HepG2 (cell line): ENCODE results near the gene KHNYN. TPM values are rescaled to one million over a fixed set of nuclear protein-coding genes. Genes with fewer than 3 reads are reported as not detected.

Experiments used
- ASH2L ChIP-seq: fragments of 300-600, 200-600 bp; sonication (generic); IDR thresholded peaks from 2 replicates; pipeline ENCODE4 v1.7.0; 2017; ENCODE audit warnings: low read depth, mild to moderate bottlenecking, moderate library complexity, mixed read lengths, low read length; ENCODE audit not compliant: insufficient read length
- CEBPG ChIP-seq: IDR thresholded peaks from 2 replicates; pipeline ENCODE4 v1.6.1; 2016
- EED ChIP-seq: sonication (generic); formaldehyde crosslinking; IDR thresholded peaks from 2 replicates; pipeline ENCODE4 v1.5.0; 2020; ENCODE audit warnings: mild to moderate bottlenecking, missing genetic modification reagents
- EP300 ChIP-seq, 3 experiments: sonication (generic) in 1 of 3; formaldehyde crosslinking in 1 of 3; IDR thresholded peaks; 2 replicates each; pipeline versions ENCODE4 v1.5.1 to v1.6.1; 2011 to 2020; ENCODE audit warnings: low read depth in 2 of 3, low read length in 2 of 3, borderline replicate concordance in 1 of 3, improper control_type of control experiment in 1 of 3, mild to moderate bottlenecking in 1 of 3, missing genetic modification reagents in 1 of 3, moderate library complexity in 1 of 3
- KAT8 ChIP-seq: IDR thresholded peaks from 2 replicates; pipeline ENCODE4 v1.6.1; 2016; ENCODE audit warnings: missing genetic modification reagents, missing compliant biosample characterization
- MAZ ChIP-seq, 2 experiments: sonication (generic) in 1 of 2; formaldehyde crosslinking in 1 of 2; IDR thresholded peaks; 2 replicates each; pipeline versions ENCODE4 v1.5.0 to v1.6.1; 2012 to 2020; ENCODE audit warnings: low read depth in 2 of 2, mild to moderate bottlenecking in 2 of 2, borderline replicate concordance in 1 of 2, improper control_type of control experiment in 1 of 2, low read length in 1 of 2, missing genetic modification reagents in 1 of 2, moderate library complexity in 1 of 2
- NFE2 ChIP-seq: sonication (generic); formaldehyde crosslinking; IDR thresholded peaks from 2 replicates; pipeline ENCODE4 v1.4.0; 2020; ENCODE audit warnings: missing genetic modification reagents
- NR0B2 ChIP-seq: sonication (generic); formaldehyde crosslinking; IDR thresholded peaks from 2 replicates; pipeline ENCODE4 v1.4.0; 2020; ENCODE audit warnings: mild to moderate bottlenecking, missing genetic modification reagents
- NR2F6 ChIP-seq, 2 experiments: IDR thresholded peaks; 2 replicates each; pipeline ENCODE4 v1.6.1; 2016; ENCODE audit warnings: antibody characterized with exemption in 1 of 2, mild to moderate bottlenecking in 1 of 2
- POLR2AphosphoS5 ChIP-seq: IDR thresholded peaks from 2 replicates; pipeline ENCODE4 v1.6.1; 2012; ENCODE audit warnings: low read depth, low read length
- RNF219 ChIP-seq: sonication (generic); formaldehyde crosslinking; IDR thresholded peaks from 2 replicates; pipeline ENCODE4 v1.5.0; 2020; ENCODE audit warnings: mild to moderate bottlenecking, missing genetic modification reagents
- TP53 ChIP-seq: sonication (generic); formaldehyde crosslinking; conservative IDR thresholded peaks from 2 replicates; pipeline ENCODE4 v1.4.0; 2020; ENCODE audit warnings: missing genetic modification reagents
- ZNF276 ChIP-seq: sonication (generic); formaldehyde crosslinking; IDR thresholded peaks from 2 replicates; pipeline ENCODE4 v1.4.0; 2020; ENCODE audit warnings: mild to moderate bottlenecking, low read depth, missing genetic modification reagents
- ZNF281 ChIP-seq: sonication (generic); formaldehyde crosslinking; IDR thresholded peaks from 2 replicates; pipeline ENCODE4 v1.4.0; 2020; ENCODE audit warnings: missing genetic modification reagents, borderline replicate concordance
- ZNF354B ChIP-seq: sonication (generic); formaldehyde crosslinking; IDR thresholded peaks from 2 replicates; pipeline ENCODE4 v1.8.0; 2022; ENCODE audit warnings: mild to moderate bottlenecking, missing genetic modification reagents
- ZNF367 ChIP-seq: sonication (generic); formaldehyde crosslinking; IDR thresholded peaks from 2 replicates; pipeline ENCODE4 v1.4.0; 2020; ENCODE audit warnings: missing genetic modification reagents, borderline replicate concordance
- ZNF503 ChIP-seq: sonication (generic); formaldehyde crosslinking; IDR thresholded peaks from 2 replicates; pipeline ENCODE4 v1.4.0; 2020; ENCODE audit warnings: missing genetic modification reagents
- ZSCAN31 ChIP-seq: sonication (generic); formaldehyde crosslinking; IDR thresholded peaks from 2 replicates; pipeline ENCODE4 v1.5.0; 2020; ENCODE audit warnings: low read depth, mild to moderate bottlenecking, missing genetic modification reagents
- polyA plus RNA-seq, 8 experiments: library from polyadenylated mRNA; depleted of rRNA in 3 of 8; stranded (reverse) in 7 of 8; unstranded in 1 of 8; fragments of >200 nt; fragmentation: Illumina TruSeq in 4 of 8; extraction: Trizol in 4 of 8; gene quantifications; 2 replicates each; pipeline versions ENCODE4 v1.2.1 to v1.2.3, GENCODE V29; 2011 to 2016; ENCODE audit warnings: low read depth in 4 of 8, missing spikeins in 1 of 8, mixed read lengths in 1 of 8; ENCODE audit not compliant: insufficient read depth in 1 of 8
- total RNA-seq, 5 experiments: library from RNA; depleted of rRNA; stranded (reverse); fragments of >200 nt; fragmentation: Illumina TruSeq; extraction: Trizol; gene quantifications; 2 replicates each; pipeline ENCODE4 v1.2.3, GENCODE V29; 2016; ENCODE audit warnings: low read depth in 1 of 5

Gene KHNYN
- total and polyA plus RNA-seq, 2 of the 13 experiments (the other 11 are each of a cell fraction or from before 2014, with no cell fraction given), result 52.8 to 75.7 TPM

GRCh38 chr14:24481622-24482324 is 52.0 kb downstream of the KHNYN start (continued):
- TF ChIP-seq MAZ (IDR thresholded peaks at IDR 0.05; ENCODE audit: borderline replicate concordance, low read depth, low read length) (0 out of 2 replicates have a peak, but pooled peaks have one; percentile 58), MAZ (CRISPR knock-in tag; IDR thresholded peaks at IDR 0.05; ENCODE audit: low read depth) (peak; percentile 89), ZNF367 (CRISPR knock-in tag) (no peak), NR2F6 (IDR thresholded peaks at IDR 0.05) (no peak), NR2F6 (CRISPR knock-in tag; IDR thresholded peaks at IDR 0.05) (peak; percentile 84), POLR2AphosphoS5 (peak; percentile 48; the same call in 1 of the 2 replicates), EED (peak; percentile 99), ZSCAN31 (peak; percentile 96; the same call in 1 of the 2 replicates), TP53 (CRISPR knock-in tag) (no peak), ZNF276 (CRISPR knock-in tag) (peak; percentile 86; the same call in 1 of the 2 replicates), NFE2 (no peak), NR0B2 (CRISPR knock-in tag) (no peak; the same call in 1 of the 2 replicates), ZNF503 (CRISPR knock-in tag) (no peak), ASH2L (no peak), RNF219 (no peak), CEBPG (CRISPR knock-in tag) (peak; percentile 50; the same call in 1 of the 2 replicates), ZNF354B (CRISPR knock-in tag) (no peak), EP300 (IDR thresholded peaks at IDR 0.05; ENCODE audit: low read depth in 2 of 2, low read length in 2 of 2) (peak in 1 of 2 experiments; percentile 36; a peak in 1 of 4 replicates), EP300 (CRISPR knock-in tag; IDR thresholded peaks at IDR 0.05; ENCODE audit: borderline replicate concordance) (no peak), ZNF281 (CRISPR knock-in tag) (peak; percentile 9; the same call in 1 of the 2 replicates), KAT8 (peak; percentile 86)
